Iris pigment epithelial cell (primary cell): ENCODE measurements around the gene PELI3.

ENCODE experiments used
- DNase-seq: peaks from one replicate; pipeline ENCODE4 v3.0.0-alpha.2; 2011; ENCODE audit warnings: low read depth

PELI3 gene

DNA sequence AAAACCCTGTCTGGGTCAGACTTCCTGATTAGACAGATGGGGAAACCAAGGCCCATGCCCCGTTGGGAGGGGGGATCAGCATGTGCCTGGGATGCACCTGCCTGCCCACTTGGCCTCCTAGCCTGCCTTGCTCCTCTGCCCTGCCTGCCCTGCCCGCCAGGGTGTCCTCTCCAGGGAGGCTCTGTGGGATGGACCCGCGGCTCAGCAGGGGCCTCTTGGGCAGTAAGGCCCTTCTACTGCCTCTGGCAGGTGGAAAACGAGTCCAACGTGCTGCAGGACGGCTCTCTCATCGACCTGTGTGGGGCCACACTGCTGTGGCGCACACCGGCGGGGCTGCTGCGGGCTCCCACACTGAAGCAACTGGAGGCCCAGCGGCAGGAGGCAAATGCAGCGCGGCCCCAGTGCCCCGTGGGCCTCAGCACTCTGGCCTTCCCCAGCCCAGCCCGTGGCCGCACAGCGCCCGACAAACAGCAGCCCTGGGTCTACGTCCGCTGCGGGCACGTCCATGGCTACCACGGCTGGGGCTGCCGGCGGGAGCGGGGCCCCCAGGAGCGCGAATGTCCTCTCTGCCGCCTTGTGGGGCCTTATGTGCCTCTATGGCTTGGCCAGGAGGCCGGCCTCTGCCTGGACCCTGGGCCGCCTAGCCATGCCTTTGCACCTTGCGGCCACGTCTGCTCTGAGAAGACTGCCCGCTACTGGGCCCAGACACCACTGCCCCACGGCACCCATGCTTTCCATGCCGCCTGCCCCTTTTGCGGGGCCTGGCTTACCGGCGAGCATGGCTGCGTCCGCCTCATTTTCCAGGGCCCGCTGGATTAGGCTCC, 8.9 kb downstream of the PELI3 start:
- DNase-seq = no peak

DNA sequence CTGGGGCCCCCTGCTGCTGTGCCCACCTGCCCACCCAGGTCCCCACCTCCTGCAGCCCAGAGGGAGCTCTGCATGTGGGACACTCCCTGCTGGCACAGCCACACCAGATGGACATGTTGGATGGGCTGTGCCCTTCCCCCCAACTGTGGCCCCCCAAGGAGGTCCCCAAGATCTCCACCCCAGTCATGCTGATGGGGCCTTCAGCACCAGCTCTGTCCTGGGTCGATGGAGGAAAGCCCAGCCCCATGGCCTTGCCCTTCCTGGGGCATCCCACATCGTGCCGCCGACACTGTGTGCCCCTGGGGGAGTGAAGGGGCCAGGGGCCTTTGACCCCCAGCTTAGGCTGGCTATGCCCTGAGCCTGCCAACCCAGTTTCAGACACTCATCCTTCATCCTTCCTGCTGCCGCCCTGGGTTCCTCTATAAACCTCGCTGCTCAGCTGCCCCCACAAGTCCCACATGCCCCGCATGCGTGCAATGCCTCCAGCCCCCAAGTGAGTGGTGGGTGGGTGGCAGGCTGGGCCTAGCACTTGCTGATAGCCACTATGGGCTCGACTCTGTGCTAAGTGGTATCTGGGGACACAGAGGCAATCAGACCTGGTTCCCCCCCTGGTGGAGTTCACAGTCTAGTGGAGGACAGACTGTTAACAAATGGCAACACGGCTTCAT, 9.6 kb downstream of the PELI3 start:
- no peak for DNase-seq

DNA sequence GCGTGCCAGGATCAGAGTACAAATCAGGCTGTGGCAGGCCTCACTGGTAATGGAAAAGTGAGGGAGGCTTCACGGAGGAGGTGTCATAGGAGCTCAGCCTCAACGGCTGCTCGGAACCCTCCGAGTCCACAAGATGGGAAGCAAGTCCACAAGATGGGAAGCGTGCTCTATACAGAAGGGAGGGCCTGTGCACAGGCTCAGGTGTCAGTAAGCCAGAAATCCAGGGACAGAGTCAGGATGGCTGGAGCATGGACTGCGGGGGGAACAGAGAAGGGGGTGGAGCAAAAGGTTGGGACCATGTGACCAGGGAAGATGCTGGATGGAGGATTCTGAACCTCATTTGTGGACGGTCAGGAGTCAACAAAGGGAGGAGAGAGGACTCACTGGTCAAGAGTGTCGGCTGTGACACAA, 10.1 kb downstream of the PELI3 start:
- DNase-seq = no peak

DNA sequence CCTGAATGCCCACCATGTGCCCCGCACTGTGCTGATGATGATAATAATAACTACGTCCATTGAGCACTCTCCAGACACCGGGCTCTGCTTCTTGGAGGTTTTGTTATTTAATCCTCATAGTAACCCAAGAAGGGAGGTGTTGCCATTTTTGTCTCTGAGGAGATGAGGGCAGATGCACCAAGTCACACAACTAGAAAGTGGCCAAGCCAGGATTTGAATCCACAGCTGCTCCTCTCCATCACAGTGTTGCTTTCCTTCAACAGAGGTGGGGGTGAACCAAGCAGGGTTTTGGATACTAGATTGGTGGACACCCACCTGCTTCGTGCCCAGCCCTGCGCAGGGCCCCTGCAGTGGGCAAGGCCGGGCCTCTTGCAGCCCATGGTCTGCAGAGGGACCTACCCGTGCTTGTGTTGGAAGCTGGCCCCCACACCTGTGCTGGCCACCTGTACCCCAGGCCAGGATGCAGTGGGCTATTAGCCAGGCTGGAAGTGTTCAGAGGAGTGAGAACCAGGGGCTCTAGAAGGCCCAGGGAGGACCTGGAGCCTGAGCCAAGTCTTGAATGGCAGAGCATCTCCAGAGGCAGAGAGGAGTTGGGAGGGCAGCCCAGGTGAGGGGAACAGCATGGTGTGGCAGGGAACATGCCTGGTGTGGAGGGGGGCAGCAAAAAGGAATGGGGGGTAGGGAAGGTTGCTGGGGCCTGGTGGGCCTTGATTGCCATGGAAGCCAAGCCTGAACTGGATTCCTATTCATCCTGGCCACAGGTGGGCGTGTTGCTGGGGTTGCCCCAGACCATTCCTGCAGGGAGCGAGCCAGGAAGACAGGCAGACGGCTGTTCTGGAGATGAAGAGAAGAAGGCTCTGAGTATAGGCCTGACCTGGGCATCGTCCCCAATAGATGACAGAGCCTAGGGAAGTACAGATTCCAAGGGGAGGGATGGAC, 10.8 kb downstream of the PELI3 start:
- no peak for DNase-seq

DNA sequence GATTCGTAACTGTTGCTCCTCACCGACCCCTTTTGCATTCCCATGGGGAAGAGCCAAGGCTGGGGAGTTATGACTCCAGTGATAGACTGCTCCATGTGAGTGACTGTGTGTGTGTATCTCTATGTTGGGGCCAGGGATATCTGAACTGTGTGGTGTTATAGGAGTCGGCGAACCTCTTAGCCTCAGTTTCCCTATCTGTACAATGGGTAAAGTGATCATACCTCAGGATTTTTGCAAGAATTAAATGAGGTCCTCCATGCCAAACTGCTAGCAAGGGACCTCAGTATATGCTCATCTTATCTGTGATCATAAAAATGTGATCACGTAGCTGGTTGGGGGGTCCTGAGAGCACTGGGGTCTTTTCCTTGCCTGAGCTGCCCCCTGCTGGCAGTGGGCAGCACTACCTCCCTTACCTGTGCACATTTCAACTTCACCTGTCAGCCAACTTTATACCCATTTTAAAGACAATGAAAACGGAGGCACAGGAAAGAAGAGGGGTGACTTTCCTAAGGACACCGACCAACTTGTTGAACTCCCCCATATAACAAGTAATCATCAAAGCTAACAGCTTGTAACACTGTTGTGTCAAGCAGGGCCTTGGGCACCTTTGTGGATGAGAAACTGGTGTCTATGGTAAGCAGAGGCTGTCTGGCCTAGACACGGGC, 12.2 kb downstream of the PELI3 start:
- DNase-seq = no peak

DNA sequence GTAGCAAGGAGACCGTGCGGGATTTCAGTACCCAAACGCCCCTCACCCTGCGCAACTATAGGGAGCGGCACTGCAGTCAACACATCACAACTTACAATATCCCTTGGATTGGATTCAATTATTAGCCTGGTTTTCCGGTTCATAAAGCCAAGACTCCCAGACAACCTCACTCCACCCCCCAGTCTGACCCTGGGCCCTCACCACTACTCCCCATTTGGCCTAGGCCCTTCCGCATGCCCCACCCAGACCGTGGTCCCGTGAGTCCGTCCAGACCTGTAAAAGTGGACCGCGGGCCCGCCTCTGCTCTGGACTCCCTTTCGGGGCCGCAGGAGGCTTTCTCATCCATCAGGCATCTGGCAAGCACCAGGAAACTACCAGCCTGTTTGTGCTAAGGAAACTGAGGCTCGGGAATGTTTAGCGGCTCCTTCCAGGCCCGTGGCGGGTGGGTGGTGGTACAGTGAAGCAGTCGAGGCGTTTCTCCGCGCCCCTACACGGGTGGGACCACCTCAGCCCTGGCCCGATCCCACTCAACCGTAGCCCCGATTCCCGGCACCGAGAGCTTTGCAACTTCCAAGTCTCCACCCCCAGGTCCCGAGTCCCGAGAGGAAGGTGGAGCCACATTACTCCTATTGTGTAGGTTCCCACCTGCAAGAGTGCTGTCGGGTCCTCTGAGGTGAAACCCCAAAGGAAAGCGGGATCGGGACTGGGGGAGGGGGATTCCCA, 12.8 kb downstream of the PELI3 start:
- peak; percentile 49 for DNase-seq

DNA sequence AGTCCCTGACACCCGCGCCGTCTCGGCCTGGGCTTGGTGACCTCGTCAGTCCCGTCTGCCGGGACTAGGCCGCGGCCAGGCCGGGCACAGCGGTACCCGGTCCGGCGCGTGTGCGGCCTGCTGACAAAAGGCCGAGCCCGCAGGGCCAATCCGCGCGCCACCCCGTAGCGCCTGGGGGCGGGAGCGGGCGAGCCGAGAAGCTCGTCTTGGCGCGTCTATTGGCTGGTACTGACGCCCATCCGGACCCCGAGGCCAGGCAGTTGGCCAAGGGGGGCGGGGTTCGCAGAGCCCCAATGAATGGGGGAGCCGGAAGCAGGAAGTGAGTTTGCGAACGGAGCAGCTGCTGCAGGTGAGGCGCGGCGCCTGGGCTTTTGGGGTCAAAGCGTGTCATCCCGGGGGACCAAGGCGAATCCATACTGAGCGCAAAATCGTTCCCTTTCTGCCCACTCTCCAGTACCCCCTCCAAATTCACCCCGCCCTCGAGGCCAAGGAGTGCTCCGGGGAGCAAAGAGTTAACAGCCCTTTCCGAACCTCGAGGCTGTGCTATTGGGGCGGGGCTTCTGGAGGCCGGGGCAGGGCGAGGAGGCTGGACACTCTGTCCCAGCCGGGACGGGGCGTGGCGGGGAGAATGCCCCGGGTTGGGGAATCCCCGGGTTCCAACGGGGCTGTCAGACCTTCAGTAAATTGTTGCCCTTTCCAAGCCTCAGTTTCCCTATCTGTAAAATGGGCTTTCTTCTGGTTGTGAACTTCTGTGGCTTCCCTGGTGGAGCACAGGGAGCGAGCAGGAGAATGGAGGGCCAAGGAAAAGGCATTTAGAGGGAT, 13.6 kb downstream of the PELI3 start, which contains the start of gene DPP3:
TSS of gene DPP3 (plus strand) at position 318 of the 822 bp plus-strand sequence. CDS start 1,767 bp downstream, outside the sequence.
- DNase-seq = peak; percentile 97

DNA sequence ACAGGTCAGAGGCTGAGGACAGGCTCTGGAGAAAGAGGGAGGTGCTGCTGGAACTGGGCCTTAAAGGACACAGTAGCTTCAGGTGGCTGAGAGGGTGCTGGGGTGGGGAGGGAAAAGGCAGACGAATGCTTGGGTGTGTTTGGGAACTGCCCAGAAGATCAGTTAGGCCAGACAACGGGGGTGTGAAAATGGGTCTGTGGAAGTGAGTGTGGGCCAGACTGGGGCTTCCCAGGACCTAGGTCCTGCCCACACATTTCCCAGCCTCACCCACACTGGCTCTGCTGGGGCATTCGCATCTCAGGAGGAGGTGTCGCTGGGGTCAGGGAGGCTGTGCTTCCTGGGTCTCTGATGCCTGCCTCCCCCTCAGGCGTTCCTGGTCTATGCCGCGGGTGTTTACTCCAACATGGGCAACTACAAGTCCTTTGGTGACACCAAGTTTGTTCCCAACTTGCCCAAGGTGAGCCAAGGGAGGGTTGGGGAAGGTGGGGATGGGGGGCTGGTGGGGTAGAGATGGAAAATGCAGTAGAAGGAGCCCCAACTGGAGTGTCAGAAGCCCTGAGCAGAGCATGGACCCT, 18.2 kb downstream of the PELI3 start:
- no peak for DNase-seq

DNA sequence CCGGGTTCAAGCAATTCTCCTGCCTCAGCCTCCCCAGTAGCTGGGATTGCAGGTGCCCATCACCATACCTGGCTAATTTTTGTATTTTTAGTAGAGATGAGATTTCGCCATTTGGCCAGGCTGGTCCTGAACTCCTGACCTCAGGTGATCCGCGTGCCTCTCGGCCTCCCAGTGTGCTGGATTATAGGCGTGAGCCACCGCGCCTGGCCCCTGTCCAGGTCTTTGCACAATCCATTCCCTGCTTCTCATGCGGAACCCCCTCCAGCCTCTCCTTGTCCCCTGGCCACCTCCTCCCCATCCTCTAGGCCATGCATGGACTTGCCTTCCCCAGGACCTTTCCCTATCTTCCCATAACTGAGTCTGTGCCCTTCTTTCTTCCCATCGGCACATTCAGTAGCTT, 22.3 kb downstream of the PELI3 start:
- DNase-seq = no peak

DNA sequence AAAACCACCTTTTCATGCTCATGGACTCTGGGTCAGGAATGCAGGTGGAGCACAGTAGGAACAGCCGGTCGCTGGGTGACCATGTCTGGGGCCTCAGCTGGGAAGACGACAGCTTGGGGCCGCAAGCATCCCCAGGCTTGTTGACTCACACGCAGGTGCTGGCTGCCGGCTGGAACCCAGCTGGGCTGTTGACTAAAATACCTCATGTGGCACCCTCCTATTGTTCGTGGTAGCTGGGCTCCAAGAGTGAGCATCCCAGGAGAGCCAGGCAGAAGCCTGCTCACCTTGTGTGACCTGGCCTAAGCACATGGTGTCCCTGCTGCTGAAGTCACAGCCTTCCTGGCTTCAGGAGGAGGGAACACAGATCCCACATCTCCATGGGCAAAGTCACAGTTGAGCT, 22.9 kb downstream of the PELI3 start:
- DNase-seq = no peak

DNA sequence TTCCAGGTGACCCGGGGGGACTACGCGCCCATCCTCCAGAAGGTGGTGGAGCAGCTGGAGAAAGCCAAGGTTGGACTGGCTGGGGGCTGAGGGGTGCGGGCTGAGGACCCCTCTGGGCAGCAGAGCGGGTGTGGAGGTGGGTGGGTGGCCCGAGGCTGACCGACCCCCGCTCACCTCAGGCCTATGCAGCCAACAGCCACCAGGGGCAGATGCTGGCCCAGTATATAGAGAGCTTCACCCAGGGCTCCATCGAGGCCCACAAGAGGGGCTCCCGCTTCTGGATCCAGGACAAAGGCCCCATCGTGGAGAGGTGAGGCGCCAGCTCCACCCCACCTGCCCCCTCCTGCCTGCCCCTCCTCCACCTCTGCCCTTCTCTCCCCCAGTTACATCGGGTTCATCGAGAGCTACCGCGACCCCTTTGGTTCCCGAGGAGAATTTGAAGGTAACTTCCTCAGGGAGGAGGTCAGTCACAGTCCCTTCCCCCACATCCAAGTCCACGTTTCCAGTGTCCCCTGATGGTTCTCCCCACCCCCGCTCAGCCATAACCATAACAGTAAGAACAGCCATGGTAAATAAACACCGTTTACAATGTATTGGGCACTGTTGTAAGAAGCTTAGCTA, 24.7 kb downstream of the PELI3 start:
- DNase-seq = no peak

DNA sequence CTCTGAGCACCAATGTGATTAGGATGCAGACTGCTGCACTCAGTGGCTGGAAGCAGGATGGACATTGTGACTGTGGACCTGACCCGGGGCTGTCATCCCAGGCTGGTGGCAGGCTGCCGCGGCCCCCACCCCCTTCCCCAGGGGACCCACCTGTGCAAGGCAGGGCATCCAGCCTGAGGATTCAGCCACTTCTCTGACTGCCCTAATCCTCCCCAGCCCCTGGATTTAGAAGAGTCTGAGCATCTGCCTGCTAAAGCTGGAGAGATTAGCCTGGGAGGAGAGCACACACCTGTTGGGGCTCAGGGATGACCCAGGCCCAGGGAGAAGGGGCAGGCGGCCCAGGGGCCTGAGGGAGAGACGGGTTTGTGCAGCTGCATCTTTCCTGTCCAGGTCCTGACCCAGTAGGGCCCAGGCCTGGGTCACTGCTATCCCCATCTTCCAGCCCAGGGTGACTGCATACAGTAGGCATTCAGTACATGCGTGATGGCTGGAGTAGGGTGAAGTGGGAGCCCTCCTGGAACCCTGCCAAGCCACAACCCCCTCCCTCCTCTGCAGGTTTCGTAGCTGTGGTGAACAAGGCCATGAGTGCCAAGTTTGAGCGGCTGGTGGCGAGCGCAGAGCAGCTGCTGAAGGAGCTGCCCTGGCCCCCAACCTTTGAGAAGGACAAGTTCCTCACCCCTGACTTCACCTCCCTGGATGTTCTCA, 25.6 kb downstream of the PELI3 start:
- DNase-seq = peak; percentile 40

DNA sequence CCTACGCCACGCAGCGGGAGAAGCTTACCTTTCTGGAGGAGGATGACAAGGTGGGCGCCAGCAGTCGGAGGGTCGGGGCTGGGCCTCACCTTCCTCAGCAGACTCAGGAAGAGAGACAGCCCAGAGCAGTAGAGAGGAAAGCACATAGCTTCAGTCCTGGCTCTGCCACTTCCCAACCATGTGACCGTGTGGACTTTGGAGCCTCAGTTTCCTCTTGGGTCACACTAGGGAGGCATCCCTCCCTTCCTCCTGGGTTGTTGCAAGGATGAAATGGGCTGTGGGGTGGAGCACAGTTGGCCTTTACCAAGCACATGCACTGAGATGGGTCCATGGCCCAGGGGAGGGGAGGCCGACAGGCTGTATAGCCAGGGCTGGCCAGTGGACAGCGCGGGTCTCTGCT, 26.4 kb downstream of the PELI3 start:
- no peak for DNase-seq

DNA sequence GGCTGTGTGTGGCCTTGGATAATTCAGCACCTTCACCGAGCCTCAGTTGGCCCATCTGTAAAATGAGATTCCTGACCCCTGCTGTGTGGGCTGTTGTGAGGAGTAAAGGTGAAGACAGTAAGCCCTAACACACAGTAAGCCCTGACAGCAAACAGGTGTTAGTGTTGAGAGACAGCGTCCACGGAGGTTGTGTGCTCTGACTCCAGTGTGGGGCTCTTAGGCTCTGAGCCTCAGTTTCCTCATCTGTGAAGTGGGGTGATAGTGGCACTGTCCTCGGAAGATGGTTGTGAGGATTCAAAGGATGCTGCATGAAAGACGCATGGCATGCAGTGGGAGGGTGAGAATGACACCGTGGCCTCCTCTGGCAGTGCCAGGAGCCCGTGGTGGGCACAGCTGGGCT, 27.8 kb downstream of the PELI3 start:
- DNase-seq = no peak

DNA sequence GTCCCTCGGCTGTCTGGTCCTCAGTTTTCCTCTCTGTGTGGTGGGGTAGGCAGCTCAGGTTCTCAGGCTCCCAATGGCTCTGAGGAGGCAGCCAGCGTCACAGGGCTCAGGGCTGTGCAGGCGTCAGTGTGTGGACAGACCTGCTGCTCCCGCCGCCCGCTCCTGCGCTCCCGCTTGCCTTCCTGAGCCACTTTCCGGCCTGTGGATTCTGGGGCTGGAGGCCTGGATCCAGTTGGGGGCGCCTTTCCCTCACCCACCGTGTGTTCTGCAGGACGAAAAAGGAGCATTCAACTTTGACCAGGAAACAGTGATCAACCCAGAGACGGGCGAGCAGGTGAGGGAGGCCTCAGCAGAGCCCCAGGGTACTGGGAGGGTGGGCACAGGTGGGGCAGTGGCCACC, 28.2 kb downstream of the PELI3 start:
- DNase-seq = no peak

DNA sequence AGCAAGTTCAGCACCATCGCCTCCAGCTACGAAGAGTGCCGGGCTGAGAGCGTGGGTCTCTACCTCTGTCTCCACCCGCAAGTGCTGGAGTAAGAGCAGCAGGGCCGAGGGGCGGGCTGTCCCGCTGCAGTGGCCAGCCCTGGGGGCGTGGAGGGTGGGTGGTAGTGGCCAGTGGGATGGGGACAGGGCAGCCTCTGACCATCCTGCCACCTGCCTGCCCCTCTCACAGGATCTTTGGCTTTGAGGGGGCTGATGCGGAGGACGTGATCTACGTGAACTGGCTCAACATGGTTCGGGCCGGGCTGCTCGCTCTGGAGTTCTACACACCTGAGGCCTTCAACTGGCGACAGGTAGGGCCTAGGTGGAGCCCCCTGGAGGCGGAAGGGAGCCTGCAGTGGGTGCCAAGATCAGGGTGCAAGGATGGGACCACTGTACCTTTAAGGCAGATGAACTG, 28.7 kb downstream of the PELI3 start:
- no peak for DNase-seq

DNA sequence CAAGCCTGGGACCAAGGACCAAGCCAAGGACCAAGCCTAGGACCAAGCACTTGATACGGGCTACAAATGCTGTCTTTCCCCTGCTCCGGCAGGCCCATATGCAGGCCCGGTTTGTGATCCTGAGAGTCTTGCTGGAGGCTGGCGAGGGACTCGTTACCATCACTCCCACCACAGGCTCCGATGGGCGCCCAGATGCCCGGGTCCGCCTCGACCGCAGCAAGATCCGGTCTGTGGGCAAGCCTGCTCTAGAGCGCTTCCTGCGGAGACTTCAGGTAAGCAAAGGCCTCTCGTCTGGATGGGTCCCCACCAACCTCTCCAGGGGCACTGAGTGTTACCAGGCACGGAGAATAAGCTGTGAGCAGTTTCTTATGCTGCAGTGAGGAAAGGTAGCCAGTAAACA, 30.5 kb downstream of the PELI3 start:
- no peak for DNase-seq

DNA sequence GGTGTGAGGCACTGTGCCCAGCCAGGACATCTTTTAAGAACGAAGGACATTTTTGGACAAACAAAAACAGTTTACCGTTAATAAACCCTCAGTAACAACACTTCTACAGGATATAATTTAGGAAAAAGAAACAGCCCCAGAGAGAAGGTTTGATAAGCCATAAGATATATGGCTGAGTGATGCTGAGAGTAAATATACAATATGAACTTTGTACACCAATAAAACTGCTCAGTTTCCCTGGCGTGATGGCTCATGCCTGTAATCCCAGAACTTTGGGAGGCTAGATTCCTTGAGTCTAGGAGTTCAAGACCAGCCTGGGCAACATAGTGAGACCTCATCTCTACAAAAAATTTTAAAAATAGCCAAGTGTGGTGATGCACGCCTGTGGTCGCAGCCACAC, 31.8 kb downstream of the PELI3 start:
- no peak for DNase-seq
